H1 (cell line): ENCODE measurements around the gene OLFM1. TPM values are rescaled to one million over a fixed set of nuclear protein-coding genes. Genes with fewer than 3 reads are reported as not detected.

Experiments
- CEBPB ChIP-seq: IDR thresholded peaks from 2 replicates; pipeline ENCODE4 v1.6.1; 2012; ENCODE audit warnings: low read depth, low read length
- NANOG ChIP-seq: IDR thresholded peaks from 2 replicates; pipeline ENCODE4 v1.6.1; 2011; ENCODE audit warnings: low read length, low read depth, mild to moderate bottlenecking, inconsistent platforms; ENCODE audit not compliant: insufficient read depth, poor library complexity, severe bottlenecking
- SAP30 ChIP-seq: fragments of 300-600 bp; sonication (generic); IDR thresholded peaks from 2 replicates; pipeline ENCODE4 v1.7.1; 2012; ENCODE audit warnings: low read length, moderate library complexity, mild to moderate bottlenecking, inconsistent platforms; ENCODE audit not compliant: insufficient read depth, insufficient replicate concordance
- USF2 ChIP-seq: IDR thresholded peaks from 2 replicates; pipeline ENCODE4 v1.6.1; 2011; ENCODE audit warnings: low read length, improper control_type of control experiment
- ZNF274 ChIP-seq: IDR thresholded peaks from 2 replicates; pipeline ENCODE4 v1.7.0; 2012; ENCODE audit warnings: low read length, borderline replicate concordance; ENCODE audit errors: extremely low read depth
- polyA plus RNA-seq, 7 experiments: library from polyadenylated mRNA; depleted of rRNA in 3 of 7; stranded (reverse) in 5 of 7; unstranded in 2 of 7; fragments of >200 nt in 5 of 7; fragments of 200-250 nt in 2 of 7; gene quantifications; 1 replicate in 5 of 7; 2 replicates in 1 of 7; 4 replicates in 1 of 7; pipeline versions ENCODE4 v1.2.1 to v1.2.3, GENCODE V29; 2011 to 2013; ENCODE audit warnings: missing spikeins in 2 of 7, mixed read lengths in 2 of 7
- total RNA-seq: library from RNA; stranded (reverse); fragmentation: NEBNext Ultra II Directional; extraction: Animal tissue kit (Norgen Biotek cat#: 25700); gene quantifications from 2 replicates; pipeline ENCODE4 v1.2.1, GENCODE V29; 2021

OLFM1 gene
- total and polyA plus RNA-seq, 2 of the 8 experiments (the other 6 are each of a cell fraction or from before 2014, with no cell fraction given), result 53.0 to 53.4 TPM

GRCh38 chr9:135090081-135090480 lies 2.6 kb downstream of the OLFM1 start (continued):
- TF ChIP-seq USF2 (no peak), CEBPB (no peak), ZNF274 (no peak), NANOG (no peak), SAP30 (no peak)
